SK-N-SH (cell line): Measurements from ENCODE around the gene FBXW8. TPM values are rescaled to one million over a fixed set of nuclear protein-coding genes. Genes with fewer than 3 reads are reported as not detected.

ENCODE experiments used
- CTCF ChIA-PET: fragments of 300-600, 350-600 bp; formaldehyde crosslinking; extraction: SDS; loops from one replicate; lab custom pipeline; 2021; lab: Yijun Ruan, JAX
- POLR2A ChIA-PET: fragments of 350-600 bp; sonication (Branson Sonifier 250); formaldehyde crosslinking; extraction: SDS; loops from one replicate; lab custom pipeline; 2020; ENCODE audit warnings: antibody characterized with exemption, inconsistent platforms; lab: Yijun Ruan, JAX
- DNase-seq: peaks from one replicate; pipeline ENCODE4 v3.0.0; 2012
- H2AFZ ChIP-seq: fragments of 200-600 bp; sonication (generic); 2 replicates; pipeline ENCODE4 v1.8.1; 2016; ENCODE audit warnings: antibody characterized with exemption, mild to moderate bottlenecking, low read depth
- H3F3A ChIP-seq: fragments of 200-600 bp; sonication (generic); replicated peaks from 2 replicates; pipeline ENCODE3; 2016; ENCODE audit warnings: antibody characterized with exemption, mild to moderate bottlenecking; ENCODE audit not compliant: insufficient read depth
- H3K27ac ChIP-seq, 2 experiments: fragments of 200-500 bp in 1 of 2; fragments of 200-600 bp in 1 of 2; sonication (Bioruptor generic) in 1 of 2; sonication (generic), shearing (Covaris generic) in 1 of 2; 2 replicates each; pipeline versions ENCODE4 v1.5.1 to v1.6.1; 2014 to 2016; ENCODE audit warnings: low read depth in 2 of 2, inconsistent platforms in 1 of 2, low read length in 1 of 2, mild to moderate bottlenecking in 1 of 2, mixed read lengths in 1 of 2
- H3K27me3 ChIP-seq: fragments of 200-600 bp; sonication (generic), shearing (Covaris generic); 2 replicates; pipeline ENCODE4 v1.6.1; 2016; ENCODE audit warnings: mixed run types; ENCODE audit not compliant: insufficient read depth
- H3K36me3 ChIP-seq, 2 experiments: fragments of 200-500 bp in 1 of 2; fragments of 200-600 bp in 1 of 2; sonication (Bioruptor generic) in 1 of 2; sonication (generic) in 1 of 2; replicated peaks in 1 of 2; 2 replicates each; pipeline versions ENCODE3 to v1.5.1; 2014 to 2016; ENCODE audit warnings: low read length in 1 of 2, mild to moderate bottlenecking in 1 of 2; ENCODE audit not compliant: insufficient read depth in 2 of 2, control insufficient read depth in 1 of 2
- H3K4me1 ChIP-seq, 2 experiments: fragments of 200-500 bp in 1 of 2; fragments of 200-600 bp in 1 of 2; sonication (Bioruptor generic) in 1 of 2; sonication (generic), shearing (Covaris generic) in 1 of 2; 2 replicates each; pipeline versions ENCODE4 v1.5.1 to v1.6.1; 2014 to 2016; ENCODE audit warnings: low read depth in 1 of 2, low read length in 1 of 2, mixed run types in 1 of 2; ENCODE audit not compliant: insufficient read depth in 2 of 2, control insufficient read depth in 1 of 2
- H3K4me2 ChIP-seq: fragments of 200-600 bp; sonication (generic), shearing (Covaris generic); 2 replicates; pipeline ENCODE4 v1.6.1; 2017; ENCODE audit warnings: mixed run types
- H3K4me3 ChIP-seq, 2 experiments: fragments of 200-500 bp in 1 of 2; fragments of 200-600 bp in 1 of 2; sonication (Bioruptor generic) in 1 of 2; sonication (generic), shearing (Covaris generic) in 1 of 2; 2 replicates each; pipeline versions ENCODE4 v1.5.1 to v1.8.1; 2014 to 2016; ENCODE audit warnings: low read depth in 2 of 2, inconsistent platforms in 1 of 2, low read length in 1 of 2, mild to moderate bottlenecking in 1 of 2, mixed read lengths in 1 of 2, moderate library complexity in 1 of 2
- H3K79me2 ChIP-seq: fragments of 200-600 bp; sonication (generic); 2 replicates; pipeline ENCODE4 v1.8.1; 2017; ENCODE audit warnings: mild to moderate bottlenecking; ENCODE audit not compliant: insufficient read depth
- H3K9ac ChIP-seq: fragments of 200-600 bp; sonication (generic); 2 replicates; pipeline ENCODE4 v1.6.1; 2017; ENCODE audit warnings: mixed run types
- H3K9me2 ChIP-seq: fragments of 200-600 bp; sonication (generic); 2 replicates; pipeline ENCODE4 v1.6.1; 2017; ENCODE audit warnings: mixed run types
- H3K9me3 ChIP-seq: fragments of 200-600 bp; sonication (generic); 2 replicates; pipeline ENCODE4 v1.6.1; 2017; ENCODE audit warnings: mixed run types, mild to moderate bottlenecking, moderate library complexity
- H4K20me1 ChIP-seq: fragments of 200-600 bp; sonication (generic); 2 replicates; pipeline ENCODE4 v1.6.1; 2017; ENCODE audit warnings: mild to moderate bottlenecking, mixed run types; ENCODE audit not compliant: insufficient read depth
- CHD2 ChIP-seq: fragments of 150-350 bp; IDR thresholded peaks from 2 replicates; pipeline ENCODE4 v1.6.1; 2018; ENCODE audit warnings: low read length; ENCODE audit not compliant: partially characterized antibody
- FOSL2 ChIP-seq: IDR thresholded peaks from 2 replicates; pipeline ENCODE4 v1.4.0; 2012; ENCODE audit warnings: low read depth, mild to moderate bottlenecking, moderate library complexity, borderline replicate concordance
- FOXJ3 ChIP-seq: sonication (generic); formaldehyde crosslinking; IDR thresholded peaks from 2 replicates; pipeline ENCODE4 v1.5.1; 2020; ENCODE audit warnings: mild to moderate bottlenecking, missing genetic modification reagents
- FOXM1 ChIP-seq: IDR thresholded peaks from 2 replicates; pipeline ENCODE4 v1.4.0; 2012; ENCODE audit warnings: low read depth, mild to moderate bottlenecking
- JUND ChIP-seq: IDR thresholded peaks from 2 replicates; pipeline ENCODE4 v1.4.0; 2012
- MXI1 ChIP-seq: IDR thresholded peaks from 2 replicates; pipeline ENCODE4 v1.6.1; 2012; ENCODE audit warnings: mild to moderate bottlenecking, low read depth, low read length, improper control_type of control experiment
- NFIC ChIP-seq: IDR thresholded peaks from 2 replicates; pipeline ENCODE4 v1.4.0; 2012; ENCODE audit warnings: borderline replicate concordance
- RCOR1 ChIP-seq: fragments of 150-350 bp; IDR thresholded peaks from 2 replicates; pipeline ENCODE4 v1.6.1; 2017; ENCODE audit warnings: antibody characterized with exemption, low read length
- SIN3A ChIP-seq: IDR thresholded peaks from 2 replicates; pipeline ENCODE4 v1.6.1; 2012; ENCODE audit warnings: low read depth, mild to moderate bottlenecking, low read length, moderate library complexity, borderline replicate concordance
- TAF1 ChIP-seq: IDR thresholded peaks from 2 replicates; pipeline ENCODE4 v1.6.1; 2012; ENCODE audit warnings: low read depth, mild to moderate bottlenecking, low read length, moderate library complexity, borderline replicate concordance
- TCF12 ChIP-seq: IDR thresholded peaks from 2 replicates; pipeline ENCODE4 v1.4.0; 2012
- WGBS: methylation state at CpG from one replicate; pipeline ENCODE4 v1.1.6; 2017; ENCODE audit warnings: low lambda C conversion rate; 5-methylcytosine and 5-hydroxymethylcytosine counted together
- polyA plus RNA-seq, 3 experiments: library from polyadenylated mRNA; depleted of rRNA; stranded (reverse); fragments of >200 nt; gene quantifications; 2 replicates each; pipeline ENCODE4 v1.2.3, GENCODE V29; 2012
- TF ChIP-seq, protein P1 (sequence below): fragments of 150-350 bp; IDR thresholded peaks from 2 replicates; pipeline ENCODE4 v1.6.1; 2016; ENCODE audit warnings: mild to moderate bottlenecking, low read depth, low read length
- TF ChIP-seq, protein P2 (sequence below): IDR thresholded peaks from 2 replicates; pipeline ENCODE4 v1.6.1; 2012; ENCODE audit warnings: mild to moderate bottlenecking, low read depth, low read length, moderate library complexity
- TF ChIP-seq, protein P3 (sequence below): fragments of 150-350 bp; IDR thresholded peaks from 2 replicates; pipeline ENCODE4 v1.6.1; 2017; ENCODE audit warnings: antibody characterized with exemption, low read length, low read depth, borderline replicate concordance
- TF ChIP-seq, protein P4 (sequence below): IDR thresholded peaks from 2 replicates; pipeline ENCODE4; 2012

FBXW8 gene
- polyA plus RNA-seq, 1 of the 3 experiments (the other 2 are of a cell fraction), result 15.6 TPM

DNA sequence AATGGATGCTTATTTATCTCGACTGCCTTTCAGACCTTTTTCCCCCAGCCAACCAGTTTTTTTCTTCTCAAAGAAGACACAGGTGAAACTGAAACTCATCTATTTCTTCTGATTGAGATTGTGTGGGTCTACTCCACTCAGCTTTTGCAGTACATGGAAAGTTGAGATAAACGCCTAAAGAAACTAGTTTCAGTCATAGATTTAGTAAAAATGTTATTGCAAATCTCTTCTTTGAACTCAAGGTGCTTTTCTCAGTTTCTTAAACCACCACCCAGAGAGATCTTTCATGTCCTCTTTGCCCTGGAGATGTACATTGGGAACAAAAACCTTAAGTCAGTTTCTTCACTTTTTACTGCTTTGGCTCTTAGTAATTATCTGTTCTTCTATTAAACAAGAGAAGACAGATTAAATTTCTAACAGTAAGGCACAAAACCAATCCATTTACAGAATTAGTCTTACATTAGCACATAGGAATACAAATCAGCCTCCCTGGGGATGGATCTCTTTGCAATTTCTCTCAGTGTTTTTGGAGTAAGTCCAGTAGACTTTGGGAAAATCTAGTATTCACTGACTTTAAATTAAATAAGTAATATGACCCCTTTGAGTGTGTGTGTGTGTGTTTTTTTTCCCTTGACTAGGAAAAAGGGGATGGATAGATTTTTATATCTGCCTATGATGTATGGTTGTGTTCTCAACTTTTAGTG, 11.6 kb downstream of the FBXW8 start (continued):
- TF ChIP-seq, protein P1, sequence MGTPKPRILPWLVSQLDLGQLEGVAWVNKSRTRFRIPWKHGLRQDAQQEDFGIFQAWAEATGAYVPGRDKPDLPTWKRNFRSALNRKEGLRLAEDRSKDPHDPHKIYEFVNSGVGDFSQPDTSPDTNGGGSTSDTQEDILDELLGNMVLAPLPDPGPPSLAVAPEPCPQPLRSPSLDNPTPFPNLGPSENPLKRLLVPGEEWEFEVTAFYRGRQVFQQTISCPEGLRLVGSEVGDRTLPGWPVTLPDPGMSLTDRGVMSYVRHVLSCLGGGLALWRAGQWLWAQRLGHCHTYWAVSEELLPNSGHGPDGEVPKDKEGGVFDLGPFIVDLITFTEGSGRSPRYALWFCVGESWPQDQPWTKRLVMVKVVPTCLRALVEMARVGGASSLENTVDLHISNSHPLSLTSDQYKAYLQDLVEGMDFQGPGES, result no peak
- TF ChIP-seq, protein P2, sequence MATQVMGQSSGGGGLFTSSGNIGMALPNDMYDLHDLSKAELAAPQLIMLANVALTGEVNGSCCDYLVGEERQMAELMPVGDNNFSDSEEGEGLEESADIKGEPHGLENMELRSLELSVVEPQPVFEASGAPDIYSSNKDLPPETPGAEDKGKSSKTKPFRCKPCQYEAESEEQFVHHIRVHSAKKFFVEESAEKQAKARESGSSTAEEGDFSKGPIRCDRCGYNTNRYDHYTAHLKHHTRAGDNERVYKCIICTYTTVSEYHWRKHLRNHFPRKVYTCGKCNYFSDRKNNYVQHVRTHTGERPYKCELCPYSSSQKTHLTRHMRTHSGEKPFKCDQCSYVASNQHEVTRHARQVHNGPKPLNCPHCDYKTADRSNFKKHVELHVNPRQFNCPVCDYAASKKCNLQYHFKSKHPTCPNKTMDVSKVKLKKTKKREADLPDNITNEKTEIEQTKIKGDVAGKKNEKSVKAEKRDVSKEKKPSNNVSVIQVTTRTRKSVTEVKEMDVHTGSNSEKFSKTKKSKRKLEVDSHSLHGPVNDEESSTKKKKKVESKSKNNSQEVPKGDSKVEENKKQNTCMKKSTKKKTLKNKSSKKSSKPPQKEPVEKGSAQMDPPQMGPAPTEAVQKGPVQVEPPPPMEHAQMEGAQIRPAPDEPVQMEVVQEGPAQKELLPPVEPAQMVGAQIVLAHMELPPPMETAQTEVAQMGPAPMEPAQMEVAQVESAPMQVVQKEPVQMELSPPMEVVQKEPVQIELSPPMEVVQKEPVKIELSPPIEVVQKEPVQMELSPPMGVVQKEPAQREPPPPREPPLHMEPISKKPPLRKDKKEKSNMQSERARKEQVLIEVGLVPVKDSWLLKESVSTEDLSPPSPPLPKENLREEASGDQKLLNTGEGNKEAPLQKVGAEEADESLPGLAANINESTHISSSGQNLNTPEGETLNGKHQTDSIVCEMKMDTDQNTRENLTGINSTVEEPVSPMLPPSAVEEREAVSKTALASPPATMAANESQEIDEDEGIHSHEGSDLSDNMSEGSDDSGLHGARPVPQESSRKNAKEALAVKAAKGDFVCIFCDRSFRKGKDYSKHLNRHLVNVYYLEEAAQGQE, result no peak
- TF ChIP-seq FOXJ3 (CRISPR knock-in tag), result no peak
- TF ChIP-seq SIN3A, result no peak
- TF ChIP-seq NFIC, result no peak
- TF ChIP-seq FOSL2, result no peak
- no peak for TF ChIP-seq FOXM1
- TF ChIP-seq JUND, result no peak
- TF ChIP-seq RCOR1, result no peak
- TF ChIP-seq TCF12, result no peak
- no peak for TF ChIP-seq CHD2
- TF ChIP-seq, protein P3, sequence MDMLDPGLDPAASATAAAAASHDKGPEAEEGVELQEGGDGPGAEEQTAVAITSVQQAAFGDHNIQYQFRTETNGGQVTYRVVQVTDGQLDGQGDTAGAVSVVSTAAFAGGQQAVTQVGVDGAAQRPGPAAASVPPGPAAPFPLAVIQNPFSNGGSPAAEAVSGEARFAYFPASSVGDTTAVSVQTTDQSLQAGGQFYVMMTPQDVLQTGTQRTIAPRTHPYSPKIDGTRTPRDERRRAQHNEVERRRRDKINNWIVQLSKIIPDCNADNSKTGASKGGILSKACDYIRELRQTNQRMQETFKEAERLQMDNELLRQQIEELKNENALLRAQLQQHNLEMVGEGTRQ, result no peak
- TF ChIP-seq, all 33 proteins: peak for 0

DNA sequence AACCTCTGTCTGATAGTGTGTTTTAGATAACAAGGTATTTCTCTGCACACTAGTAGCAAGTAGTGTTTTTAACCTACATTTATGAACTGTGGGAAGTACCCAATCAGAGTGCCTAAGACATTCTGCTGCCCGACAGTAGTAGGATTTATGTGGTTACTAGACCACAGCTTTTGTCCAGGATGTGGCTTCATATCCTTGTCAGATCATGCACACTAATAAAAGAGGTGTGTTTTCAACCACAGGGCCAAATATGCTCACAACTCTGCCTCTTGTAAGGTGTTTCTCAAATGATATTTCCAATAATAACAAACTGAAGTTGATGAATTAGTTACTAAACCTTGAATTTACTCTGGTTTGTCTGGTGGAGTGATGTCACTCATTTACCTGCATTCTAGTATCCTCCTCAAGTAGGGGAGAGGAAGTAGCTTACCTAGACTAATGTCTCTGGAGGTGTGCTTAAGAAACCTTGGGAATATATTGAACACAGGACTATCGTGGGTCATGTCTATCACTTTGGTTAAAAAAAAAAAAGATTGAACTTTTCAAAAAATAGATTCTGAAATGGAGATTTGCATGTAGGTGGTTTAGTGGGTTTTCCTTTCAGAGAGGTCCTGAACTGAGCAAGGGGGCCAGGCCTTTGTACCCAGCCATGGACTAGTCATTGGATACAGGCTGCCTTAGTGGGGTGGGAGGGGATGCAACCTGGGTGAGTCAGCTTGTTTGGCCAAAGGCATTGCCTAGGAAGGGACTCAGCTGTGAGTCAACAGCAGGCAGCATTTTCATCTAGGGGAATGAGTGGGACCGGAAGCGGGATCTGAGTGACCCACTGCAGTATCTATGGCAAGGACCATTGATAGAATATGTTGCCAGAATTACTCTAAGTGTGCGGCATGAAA, 14.1 kb downstream of the FBXW8 start:
- no peak overlapping the region for H3K9ac ChIP-seq
- no peaks in the 10 kb centered on the region for H3K9me3 ChIP-seq
- ChIA-PET CTCF (no interaction called here), POLR2A (no interaction called here)
- H3K27me3 ChIP-seq, result no peaks in the 10 kb centered on the region
- H3K36me3 ChIP-seq, result peaks cover 18 to 20% of the 10 kb centered on the region in 2 experiments
- peak; percentile 69 for TF ChIP-seq JUND
- peak; percentile 32; the same call in 1 of the 2 replicates for TF ChIP-seq TCF12
- no peak for TF ChIP-seq MXI1
- TF ChIP-seq NFIC, result peak; percentile 14; the same call in 1 of the 2 replicates
- TF ChIP-seq TAF1, result no peak
- TF ChIP-seq, protein P4, sequence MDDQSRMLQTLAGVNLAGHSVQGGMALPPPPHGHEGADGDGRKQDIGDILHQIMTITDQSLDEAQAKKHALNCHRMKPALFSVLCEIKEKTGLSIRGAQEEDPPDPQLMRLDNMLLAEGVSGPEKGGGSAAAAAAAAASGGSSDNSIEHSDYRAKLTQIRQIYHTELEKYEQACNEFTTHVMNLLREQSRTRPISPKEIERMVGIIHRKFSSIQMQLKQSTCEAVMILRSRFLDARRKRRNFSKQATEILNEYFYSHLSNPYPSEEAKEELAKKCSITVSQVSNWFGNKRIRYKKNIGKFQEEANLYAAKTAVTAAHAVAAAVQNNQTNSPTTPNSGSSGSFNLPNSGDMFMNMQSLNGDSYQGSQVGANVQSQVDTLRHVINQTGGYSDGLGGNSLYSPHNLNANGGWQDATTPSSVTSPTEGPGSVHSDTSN, result 0 out of 2 replicates have a peak, but pooled peaks have one; percentile 30
- TF ChIP-seq FOSL2, result peak; percentile 85
- H3K4me3 ChIP-seq, result no peak overlapping the region
- 58% methylated on average over 5 of the region's 5 CpGs for WGBS
- 0 out of 4 replicates have a peak overlapping the region, but pooled peaks of 1 of the 2 experiments have one; percentile 7 for H3K27ac ChIP-seq
- no peak overlapping the region for H2AFZ ChIP-seq
- peaks cover 76% of the 10 kb centered on the region for H4K20me1 ChIP-seq
- DNase-seq, result no peak
- no peak overlapping the region for H3K4me2 ChIP-seq
- no peaks in the 10 kb centered on the region for H3K9me2 ChIP-seq
- H3K79me2 ChIP-seq, result peaks cover 91% of the 10 kb centered on the region
- H3F3A ChIP-seq, result peaks cover 5% of the 10 kb centered on the region
- peaks cover 0 to 16% of the 10 kb centered on the region in 2 experiments; a peak in 1 of 4 replicates for H3K4me1 ChIP-seq
